K562 (cell line): ENCODE data around the gene DTYMK. TPM values are rescaled to one million over a fixed set of nuclear protein-coding genes. Genes with fewer than 3 reads are reported as not detected.

Source experiments
- ATAC-seq: fragments of 200-7000 bp; cut with Tn5 transposase; 3 replicates; pipeline ENCODE4 v1.9.1; 2020; ENCODE audit warnings: moderate library complexity
- BruUV-seq: library from RNA; stranded (reverse); fragments of 400-500 nt; replicated peaks from 2 replicates; lab custom pipeline; 2021; lab: Mats Ljungman, UMichigan
- CTCF ChIA-PET: fragments of 300-600 bp; formaldehyde crosslinking; extraction: SDS; loops from one replicate; lab custom pipeline; 2021; ENCODE audit warnings: low intra/inter-chr PET ratio; lab: Yijun Ruan, JAX
- POLR2A ChIA-PET: fragments of 300-600, 350-650 bp; sonication (Branson Sonifier 250); formaldehyde crosslinking; extraction: SDS; loops from one replicate; lab custom pipeline; 2021; ENCODE audit warnings: antibody characterized with exemption, inconsistent platforms; lab: Yijun Ruan, JAX
- DNase-seq, 4 experiments: peaks; one replicate each; pipeline versions ENCODE4 v3.0.0 to v3.0.0-alpha.2; 2011 to 2018; ENCODE audit warnings: low spot score in 3 of 4, mixed read lengths in 3 of 4; ENCODE audit errors: extremely low read depth in 1 of 4
- FAIRE-seq: peaks from 2 replicates; lab custom pipeline; 2011; peaks lifted over from hg19 to GRCh38; lab: Jason Lieb, UNC
- H2AFZ ChIP-seq: 2 replicates; pipeline ENCODE4 v1.6.0; 2011; ENCODE audit warnings: low read depth, low read length, control low read depth, inconsistent platforms
- H3K27ac ChIP-seq: fragments of 200-600 bp; 3 replicates; pipeline ENCODE4 v1.8.0; 2011; ENCODE audit warnings: low read depth, mild to moderate bottlenecking, control low read depth, inconsistent platforms, low read length, moderate library complexity, mixed read lengths; ENCODE audit errors: extremely low read depth
- H3K27me3 ChIP-seq, 2 experiments: fragments of 300-600 bp in 1 of 2; 2 replicates in 1 of 2; 3 replicates in 1 of 2; pipeline versions ENCODE4 v1.6.0 to v1.8.0; 2011; ENCODE audit warnings: inconsistent platforms in 2 of 2, low read length in 2 of 2, mild to moderate bottlenecking in 1 of 2, mixed read lengths in 1 of 2, moderate library complexity in 1 of 2; ENCODE audit not compliant: control insufficient read depth in 2 of 2, insufficient read depth in 2 of 2
- H3K36me3 ChIP-seq: fragments of 300-600 bp; 3 replicates; pipeline ENCODE4 v1.8.0; 2011; ENCODE audit warnings: mild to moderate bottlenecking, low read length, inconsistent platforms; ENCODE audit not compliant: control insufficient read depth, insufficient read depth
- H3K4me1 ChIP-seq, 2 experiments: fragments of 200-600 bp in 1 of 2; replicated peaks in 1 of 2; 2 replicates in 1 of 2; 3 replicates in 1 of 2; pipeline versions ENCODE4 v1.5.1 to v1.8.0; 2011; ENCODE audit warnings: inconsistent platforms in 2 of 2, low read length in 2 of 2, mild to moderate bottlenecking in 1 of 2, mixed read lengths in 1 of 2, moderate library complexity in 1 of 2; ENCODE audit not compliant: control insufficient read depth in 2 of 2, insufficient read depth in 2 of 2
- H3K4me2 ChIP-seq: 2 replicates; pipeline ENCODE4 v1.6.1; 2011; ENCODE audit warnings: low read length, control low read depth, inconsistent platforms, mixed read lengths; ENCODE audit not compliant: insufficient read depth
- H3K4me3 ChIP-seq: fragments of 200-600 bp; sonication (generic), shearing (Covaris generic); 2 replicates; pipeline ENCODE4 v1.5.1; 2016; ENCODE audit warnings: control low read depth, inconsistent platforms
- H3K79me2 ChIP-seq: fragments of 200-600 bp; 3 replicates; pipeline ENCODE4 v1.8.0; 2011; ENCODE audit warnings: low read length, inconsistent platforms; ENCODE audit not compliant: control insufficient read depth, insufficient read depth
- H3K9ac ChIP-seq, 2 experiments: 2 replicates each; pipeline versions ENCODE4 v1.6.0 to v1.6.1; 2011; ENCODE audit warnings: low read depth in 2 of 2, low read length in 2 of 2, control low read depth in 1 of 2, inconsistent platforms in 1 of 2, mild to moderate bottlenecking in 1 of 2, mixed read lengths in 1 of 2; ENCODE audit not compliant: insufficient read depth in 1 of 2
- H3K9me1 ChIP-seq: one replicate; pipeline ENCODE4 v1.6.0; 2011; ENCODE audit warnings: inconsistent platforms, mild to moderate bottlenecking, low read length, moderate library complexity; ENCODE audit not compliant: control insufficient read depth, insufficient read depth
- H3K9me3 ChIP-seq: replicated peaks from 2 replicates; pipeline ENCODE4 v1.5.1; 2011; ENCODE audit warnings: low read depth, low read length, inconsistent platforms; ENCODE audit not compliant: control insufficient read depth, insufficient read depth
- H4K20me1 ChIP-seq: replicated peaks from 2 replicates; pipeline ENCODE4 v1.6.1; 2011; ENCODE audit warnings: low read length, inconsistent platforms, mixed read lengths; ENCODE audit not compliant: control insufficient read depth, insufficient read depth
- CBX1 ChIP-seq: sonication (generic); IDR thresholded peaks from 2 replicates; pipeline ENCODE4 v1.6.1; 2016; ENCODE audit warnings: antibody characterized with exemption, low read depth, mild to moderate bottlenecking
- CREBBP ChIP-seq: IDR thresholded peaks from one replicate; pipeline ENCODE4 v1.6.1; 2012; ENCODE audit warnings: low read depth, mild to moderate bottlenecking, control low read depth, inconsistent platforms, low read length
- FIP1L1 ChIP-seq: fragments of 200-400 bp; formaldehyde crosslinking; IDR thresholded peaks from 2 replicates; pipeline ENCODE4 v1.6.1; 2018; ENCODE audit warnings: mild to moderate bottlenecking, low read depth, low read length; ENCODE audit not compliant: poor library complexity, severe bottlenecking
- MEF2A ChIP-seq: IDR thresholded peaks from 2 replicates; pipeline ENCODE4 v1.6.1; 2011; ENCODE audit warnings: low read depth, mild to moderate bottlenecking, low read length, moderate library complexity; ENCODE audit not compliant: control insufficient read depth
- NCOA6 ChIP-seq: fragments of 450-650 bp; IDR thresholded peaks from 2 replicates; pipeline ENCODE4 v1.6.1; 2017; ENCODE audit warnings: mild to moderate bottlenecking
- NFIC ChIP-seq: fragments of 450-650 bp; IDR thresholded peaks from 2 replicates; pipeline ENCODE4 v1.6.1; 2017; ENCODE audit warnings: mild to moderate bottlenecking, inconsistent platforms
- SOX6 ChIP-seq: fragments of 450-650 bp; IDR thresholded peaks from 2 replicates; pipeline ENCODE4 v1.6.1; 2014; ENCODE audit warnings: mild to moderate bottlenecking
- ZNF24 ChIP-seq: fragments of 450-650 bp; IDR thresholded peaks from 2 replicates; pipeline ENCODE4 v1.6.1; 2016
- WGBS: fragments of 100-300 bp; shearing (Covaris generic); methylation state at CpG from one replicate; pipeline ENCODE4 v1.1.6; 2016; ENCODE audit warnings: low coverage, mixed read lengths; ENCODE audit not compliant: insufficient coverage; ENCODE audit errors: missing lambda C conversion rate; 5-methylcytosine and 5-hydroxymethylcytosine counted together
- in situ Hi-C: fragments of 300-500 bp; cut with MboI; formaldehyde crosslinking; loops from 4 replicates; pipeline ENCODE4 v1.15.0; 2018; ENCODE audit warnings: inconsistent platforms, mixed read lengths
- intact Hi-C: fragments of 100-400 bp; cut with micrococcal nuclease; formaldehyde crosslinking; loops from 2 replicates; pipeline ENCODE4 v1.14.2; 2022
- polyA plus RNA-seq, 8 experiments: library from polyadenylated mRNA; depleted of rRNA in 4 of 8; stranded (reverse) in 5 of 8; unstranded in 3 of 8; fragments of >200 nt; fragmentation: Nextera tagmentation in 2 of 8; fragmentation: Illumina TruSeq in 1 of 8; extraction: Ambion mirVana in 2 of 8; extraction: Trizol in 1 of 8; gene quantifications; 2 replicates each; pipeline versions ENCODE4 v1.2.1 to v1.2.3, GENCODE V29; 2011 to 2014; ENCODE audit warnings: inconsistent platforms in 1 of 8, missing spikeins in 1 of 8
- total RNA-seq, 7 experiments: library from RNA; depleted of rRNA in 6 of 7; stranded (reverse); fragments of >200 nt in 6 of 7; fragmentation: Illumina TruSeq in 2 of 7; extraction: Trizol in 2 of 7; gene quantifications; 2 replicates each; pipeline versions ENCODE4 v1.2.1 to v1.2.3, GENCODE V29; 2011 to 2021; ENCODE audit warnings: low replicate concordance in 1 of 7
- TF ChIP-seq, protein P1 (sequence below): sonication (generic); formaldehyde crosslinking; IDR thresholded peaks from 2 replicates; pipeline ENCODE4 v1.8.0; 2022; ENCODE audit warnings: mild to moderate bottlenecking, missing genetic modification reagents
- TF ChIP-seq, protein P2 (sequence below), 3 experiments: IDR thresholded peaks in 2 of 3; conservative IDR thresholded peaks in 1 of 3; 2 replicates each; pipeline ENCODE4 v1.5.1; 2011 to 2012; ENCODE audit warnings: low read length in 3 of 3, mild to moderate bottlenecking in 3 of 3, control low read depth in 2 of 3, improper control_type of control experiment in 1 of 3, inconsistent platforms in 1 of 3, low read depth in 1 of 3, mixed read lengths in 1 of 3, moderate library complexity in 1 of 3; ENCODE audit not compliant: insufficient read depth in 2 of 3
- TF ChIP-seq, protein P3 (sequence below): sonication (generic); formaldehyde crosslinking; IDR thresholded peaks from 2 replicates; pipeline ENCODE4 v1.8.1; 2023; ENCODE audit warnings: mild to moderate bottlenecking, missing genetic modification reagents
- TF ChIP-seq, protein P4 (sequence below), 3 experiments: fragments of 200-800 bp in 1 of 3; sonication (Bioruptor generic) in 1 of 3; sonication (generic) in 1 of 3; formaldehyde crosslinking in 1 of 3; IDR thresholded peaks; 2 replicates each; pipeline versions ENCODE4 v1.6.1 to v1.8.0; 2016 to 2022; ENCODE audit warnings: mild to moderate bottlenecking in 2 of 3, missing compliant biosample characterization in 2 of 3, missing genetic modification characterization in 2 of 3, missing genetic modification reagents in 1 of 3

DTYMK gene
- total and polyA plus RNA-seq, 9 of the 15 experiments (the other 6 are each of a cell fraction or from before 2014, with no cell fraction given) = 8.2 to 85.0 (median 47.9) TPM

DNA sequence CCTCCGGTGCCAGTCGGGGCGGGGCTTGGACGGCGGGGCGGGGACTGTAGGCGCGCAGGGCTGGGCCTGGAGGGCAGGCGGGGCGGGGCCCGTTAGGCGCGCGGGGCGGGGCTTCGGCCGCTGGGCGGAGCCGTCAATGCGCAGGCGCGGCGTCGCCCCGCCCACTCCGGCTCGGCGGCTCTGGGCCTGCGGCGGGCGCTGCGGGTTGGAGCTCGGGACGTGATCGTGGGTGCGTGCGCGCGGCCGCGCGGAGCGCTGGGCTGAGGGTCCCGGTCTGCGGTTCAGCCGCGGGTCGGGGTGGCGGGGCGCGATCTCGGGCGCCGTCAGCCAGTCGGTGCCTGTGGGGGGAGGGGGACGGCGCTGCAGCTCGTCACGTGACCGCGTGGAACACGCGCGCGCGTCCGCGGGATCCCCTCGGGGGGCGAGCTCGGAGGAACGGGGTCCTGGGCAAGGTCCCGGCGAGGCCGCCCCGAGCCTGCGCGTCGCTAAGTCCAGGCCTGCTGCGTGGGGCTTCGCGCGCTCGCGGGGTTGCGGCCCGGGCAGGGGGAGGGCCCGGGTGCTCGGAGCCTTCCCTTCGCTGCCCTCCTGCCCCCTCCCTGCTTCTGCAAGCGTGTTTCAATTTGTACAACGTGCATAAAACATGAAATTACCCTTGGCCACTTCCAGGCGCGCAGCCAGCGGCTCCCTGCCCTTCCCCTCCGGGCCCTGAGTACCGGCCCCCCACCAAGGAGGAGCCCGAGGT lies 48.0 kb upstream of the DTYMK start, which contains the start of gene D2HGDH (continued):
- TF ChIP-seq, protein P1, sequence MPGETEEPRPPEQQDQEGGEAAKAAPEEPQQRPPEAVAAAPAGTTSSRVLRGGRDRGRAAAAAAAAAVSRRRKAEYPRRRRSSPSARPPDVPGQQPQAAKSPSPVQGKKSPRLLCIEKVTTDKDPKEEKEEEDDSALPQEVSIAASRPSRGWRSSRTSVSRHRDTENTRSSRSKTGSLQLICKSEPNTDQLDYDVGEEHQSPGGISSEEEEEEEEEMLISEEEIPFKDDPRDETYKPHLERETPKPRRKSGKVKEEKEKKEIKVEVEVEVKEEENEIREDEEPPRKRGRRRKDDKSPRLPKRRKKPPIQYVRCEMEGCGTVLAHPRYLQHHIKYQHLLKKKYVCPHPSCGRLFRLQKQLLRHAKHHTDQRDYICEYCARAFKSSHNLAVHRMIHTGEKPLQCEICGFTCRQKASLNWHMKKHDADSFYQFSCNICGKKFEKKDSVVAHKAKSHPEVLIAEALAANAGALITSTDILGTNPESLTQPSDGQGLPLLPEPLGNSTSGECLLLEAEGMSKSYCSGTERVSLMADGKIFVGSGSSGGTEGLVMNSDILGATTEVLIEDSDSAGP (CRISPR knock-in tag) = no peak
- no peak for TF ChIP-seq MEF2A

DNA sequence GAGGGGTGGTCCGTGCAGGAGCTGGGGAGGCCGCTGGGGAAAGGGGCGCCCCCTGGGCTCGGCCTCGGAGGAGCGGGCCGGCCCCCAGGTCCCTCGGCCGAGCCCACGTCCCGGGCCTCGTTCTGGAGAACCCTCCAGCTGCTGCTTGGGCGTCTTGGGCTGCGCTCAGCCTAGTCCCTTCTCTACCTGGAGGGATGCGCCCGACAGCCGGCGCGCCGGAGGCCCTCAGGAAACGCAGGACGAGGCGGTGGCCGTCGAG lies 47.5 kb upstream of the DTYMK start:
- H3K36me3 ChIP-seq = peaks cover 10% of the 10 kb centered on the region; the same call in 1 of the 3 replicates
- intact Hi-C loops (loop anchor here (5.0 kb wide), 2 partner anchors 47 to 148 kb away; partner anchors contain the start of gene DTYMK), in situ Hi-C loops (no loop called here)
- no peaks in the 10 kb centered on the region for H3K27me3 ChIP-seq
- peak overlapping the region; percentile 89 for H2AFZ ChIP-seq
- H3K79me2 ChIP-seq = peaks cover 19% of the 10 kb centered on the region
- H3K9ac ChIP-seq = peak overlapping the region; percentile 34 to 88; a peak in 3 of 4 replicates
- ATAC-seq (peak; percentile 21; the same call in 2 of the 3 replicates), DNase-seq (no peak), FAIRE-seq (no peak)
- BruUV-seq = no TSS peak
- ChIA-PET CTCF (no interaction called here), POLR2A (interaction anchor here (0.6 kb wide), 1 partner anchor 40 kb away, joined by 3 read pairs; no protein-coding TSS in a partner anchor)
- TF ChIP-seq NFIC = peak; percentile 45
- TF ChIP-seq, protein P2, sequence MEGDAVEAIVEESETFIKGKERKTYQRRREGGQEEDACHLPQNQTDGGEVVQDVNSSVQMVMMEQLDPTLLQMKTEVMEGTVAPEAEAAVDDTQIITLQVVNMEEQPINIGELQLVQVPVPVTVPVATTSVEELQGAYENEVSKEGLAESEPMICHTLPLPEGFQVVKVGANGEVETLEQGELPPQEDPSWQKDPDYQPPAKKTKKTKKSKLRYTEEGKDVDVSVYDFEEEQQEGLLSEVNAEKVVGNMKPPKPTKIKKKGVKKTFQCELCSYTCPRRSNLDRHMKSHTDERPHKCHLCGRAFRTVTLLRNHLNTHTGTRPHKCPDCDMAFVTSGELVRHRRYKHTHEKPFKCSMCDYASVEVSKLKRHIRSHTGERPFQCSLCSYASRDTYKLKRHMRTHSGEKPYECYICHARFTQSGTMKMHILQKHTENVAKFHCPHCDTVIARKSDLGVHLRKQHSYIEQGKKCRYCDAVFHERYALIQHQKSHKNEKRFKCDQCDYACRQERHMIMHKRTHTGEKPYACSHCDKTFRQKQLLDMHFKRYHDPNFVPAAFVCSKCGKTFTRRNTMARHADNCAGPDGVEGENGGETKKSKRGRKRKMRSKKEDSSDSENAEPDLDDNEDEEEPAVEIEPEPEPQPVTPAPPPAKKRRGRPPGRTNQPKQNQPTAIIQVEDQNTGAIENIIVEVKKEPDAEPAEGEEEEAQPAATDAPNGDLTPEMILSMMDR (IDR thresholded peaks at IDR 0.05 in 2 of 3, conservative IDR thresholded peaks at IDR 0.05 in 1 of 3; ENCODE audit: insufficient read depth in 2 of 3, low read depth in 1 of 3, low read length in 3 of 3) = 0 out of 6 replicates have a peak, but pooled peaks of 1 of the 3 experiments have one; percentile 12
- TF ChIP-seq FIP1L1 = peak; percentile 2
- TF ChIP-seq ZNF24 = no peak
- TF ChIP-seq SOX6 = no peak
- no peak for TF ChIP-seq CREBBP
- peak; percentile 78 for TF ChIP-seq NCOA6
- TF ChIP-seq CBX1 = 0 out of 2 replicates have a peak, but pooled peaks have one; percentile 13
- TF ChIP-seq, protein P3, sequence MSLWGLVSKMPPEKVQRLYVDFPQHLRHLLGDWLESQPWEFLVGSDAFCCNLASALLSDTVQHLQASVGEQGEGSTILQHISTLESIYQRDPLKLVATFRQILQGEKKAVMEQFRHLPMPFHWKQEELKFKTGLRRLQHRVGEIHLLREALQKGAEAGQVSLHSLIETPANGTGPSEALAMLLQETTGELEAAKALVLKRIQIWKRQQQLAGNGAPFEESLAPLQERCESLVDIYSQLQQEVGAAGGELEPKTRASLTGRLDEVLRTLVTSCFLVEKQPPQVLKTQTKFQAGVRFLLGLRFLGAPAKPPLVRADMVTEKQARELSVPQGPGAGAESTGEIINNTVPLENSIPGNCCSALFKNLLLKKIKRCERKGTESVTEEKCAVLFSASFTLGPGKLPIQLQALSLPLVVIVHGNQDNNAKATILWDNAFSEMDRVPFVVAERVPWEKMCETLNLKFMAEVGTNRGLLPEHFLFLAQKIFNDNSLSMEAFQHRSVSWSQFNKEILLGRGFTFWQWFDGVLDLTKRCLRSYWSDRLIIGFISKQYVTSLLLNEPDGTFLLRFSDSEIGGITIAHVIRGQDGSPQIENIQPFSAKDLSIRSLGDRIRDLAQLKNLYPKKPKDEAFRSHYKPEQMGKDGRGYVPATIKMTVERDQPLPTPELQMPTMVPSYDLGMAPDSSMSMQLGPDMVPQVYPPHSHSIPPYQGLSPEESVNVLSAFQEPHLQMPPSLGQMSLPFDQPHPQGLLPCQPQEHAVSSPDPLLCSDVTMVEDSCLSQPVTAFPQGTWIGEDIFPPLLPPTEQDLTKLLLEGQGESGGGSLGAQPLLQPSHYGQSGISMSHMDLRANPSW (CRISPR knock-in tag) = no peak
- TF ChIP-seq, protein P4, sequence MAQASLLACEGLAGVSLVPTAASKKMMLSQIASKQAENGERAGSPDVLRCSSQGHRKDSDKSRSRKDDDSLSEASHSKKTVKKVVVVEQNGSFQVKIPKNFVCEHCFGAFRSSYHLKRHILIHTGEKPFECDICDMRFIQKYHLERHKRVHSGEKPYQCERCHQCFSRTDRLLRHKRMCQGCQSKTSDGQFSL (CRISPR knock-in tag; IDR thresholded peaks at IDR 0.05) = no peak
- TF ChIP-seq, protein P4 (tag; IDR thresholded peaks at IDR 0.05) = no peak
- no peaks in the 10 kb centered on the region for H3K9me3 ChIP-seq
- H3K27ac ChIP-seq = no peak overlapping the region
- H4K20me1 ChIP-seq = 0 out of 2 replicates have a peak, but pooled peaks cover 3% of the 10 kb centered on the region
- H3K4me3 ChIP-seq = peak overlapping the region; percentile 74
- 0% methylated on average over 4 of the region's 25 CpGs for WGBS
- H3K9me1 ChIP-seq = no peaks in the 10 kb centered on the region
- peaks cover 4 to 46% of the 10 kb centered on the region in 2 experiments; a peak in 3 of 5 replicates for H3K4me1 ChIP-seq
- H3K4me2 ChIP-seq = peak overlapping the region; percentile 65
